Loucy (cell line): ENCODE data around the gene STON2.

Experiments used
- H2AFZ ChIP-seq: fragments of 200-600 bp; sonication (generic); 2 replicates; pipeline ENCODE4 v1.6.0; 2016; ENCODE audit warnings: antibody characterized with exemption, mild to moderate bottlenecking, low read length, moderate library complexity
- H3F3A ChIP-seq: fragments of 200-600 bp; 2 replicates; pipeline ENCODE4 v1.6.0; 2016; ENCODE audit warnings: antibody characterized with exemption, low read depth, mild to moderate bottlenecking
- H3K27me3 ChIP-seq: fragments of 200-600 bp; sonication (generic); 2 replicates; pipeline ENCODE4 v1.6.1; 2014; ENCODE audit warnings: low read length, mild to moderate bottlenecking; ENCODE audit not compliant: insufficient read depth, poor library complexity, severe bottlenecking
- H3K36me3 ChIP-seq: fragments of 200-600 bp; sonication (generic); 2 replicates; pipeline ENCODE4 v1.6.1; 2016; ENCODE audit warnings: low read length; ENCODE audit not compliant: insufficient read depth
- H3K4me1 ChIP-seq: fragments of 200-600 bp; sonication (generic); 2 replicates; pipeline ENCODE4 v1.5.1; 2014; ENCODE audit warnings: low read length, mild to moderate bottlenecking; ENCODE audit not compliant: insufficient read depth, poor library complexity, severe bottlenecking
- H3K4me2 ChIP-seq: fragments of 200-600 bp; sonication (generic); 2 replicates; pipeline ENCODE4 v1.6.0; 2014; ENCODE audit warnings: antibody characterized with exemption, low read length, low read depth, mild to moderate bottlenecking; ENCODE audit not compliant: poor library complexity, severe bottlenecking
- H3K4me3 ChIP-seq: fragments of 200-600 bp; sonication (generic); 2 replicates; pipeline ENCODE4 v1.5.1; 2014; ENCODE audit warnings: low read length, mild to moderate bottlenecking, mixed read lengths; ENCODE audit not compliant: poor library complexity, severe bottlenecking
- H3K79me2 ChIP-seq: fragments of 200-600 bp; sonication (generic); 2 replicates; pipeline ENCODE4 v1.6.1; 2014; ENCODE audit warnings: low read length; ENCODE audit not compliant: insufficient read depth
- H3K9ac ChIP-seq: fragments of 200-600 bp; sonication (generic); 2 replicates; pipeline ENCODE4 v1.6.0; 2014; ENCODE audit warnings: mild to moderate bottlenecking, low read depth, low read length, moderate library complexity; ENCODE audit not compliant: poor library complexity, severe bottlenecking
- H3K9me2 ChIP-seq: fragments of 200-600 bp; sonication (generic); replicated peaks from 2 replicates; pipeline ENCODE4 v1.6.1; 2016; ENCODE audit warnings: low read depth, low read length, mixed read lengths
- H3K9me3 ChIP-seq: fragments of 200-600 bp; sonication (generic); 2 replicates; pipeline ENCODE4 v1.6.1; 2014; ENCODE audit warnings: mild to moderate bottlenecking, antibody characterized with exemption, low read length, low read depth; ENCODE audit not compliant: insufficient read depth
- H4K20me1 ChIP-seq: fragments of 200-600 bp; sonication (generic); 2 replicates; pipeline ENCODE4 v1.6.0; 2014; ENCODE audit warnings: antibody characterized with exemption, low read length, mild to moderate bottlenecking; ENCODE audit not compliant: insufficient read depth, poor library complexity, severe bottlenecking
- EZH2phosphoT487 ChIP-seq: fragments of 200-600 bp; IDR thresholded peaks from 2 replicates; pipeline ENCODE4 v1.6.1; 2018; ENCODE audit warnings: antibody characterized with exemption, mild to moderate bottlenecking, moderate library complexity, borderline replicate concordance
- TF ChIP-seq, protein P1 (sequence below): fragments of 200-600 bp; sonication (generic); conservative IDR thresholded peaks from 2 replicates; pipeline ENCODE4 v1.5.1; 2014; ENCODE audit warnings: mild to moderate bottlenecking, antibody characterized with exemption, low read length

Gene STON2

DNA sequence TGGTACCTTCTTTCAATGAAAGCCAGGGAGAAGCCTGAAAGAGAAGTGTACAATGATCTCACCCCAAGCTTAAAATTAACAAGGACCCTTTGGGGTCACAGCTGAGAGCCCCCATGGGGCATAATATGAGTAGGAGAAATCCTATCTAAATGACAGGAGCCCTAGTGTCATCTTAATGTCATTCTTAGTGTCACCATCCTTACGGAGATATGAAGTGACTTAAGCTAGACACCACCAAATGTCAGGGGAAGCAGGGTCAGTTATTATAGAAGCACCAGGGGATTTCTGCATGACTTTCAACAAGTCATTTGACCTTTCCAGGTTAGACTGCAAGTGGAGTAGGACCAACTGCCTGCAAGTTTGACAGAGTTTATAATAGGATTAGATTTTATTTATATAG lies 28.9 kb upstream of the STON2 start:
- TF ChIP-seq, protein P1, sequence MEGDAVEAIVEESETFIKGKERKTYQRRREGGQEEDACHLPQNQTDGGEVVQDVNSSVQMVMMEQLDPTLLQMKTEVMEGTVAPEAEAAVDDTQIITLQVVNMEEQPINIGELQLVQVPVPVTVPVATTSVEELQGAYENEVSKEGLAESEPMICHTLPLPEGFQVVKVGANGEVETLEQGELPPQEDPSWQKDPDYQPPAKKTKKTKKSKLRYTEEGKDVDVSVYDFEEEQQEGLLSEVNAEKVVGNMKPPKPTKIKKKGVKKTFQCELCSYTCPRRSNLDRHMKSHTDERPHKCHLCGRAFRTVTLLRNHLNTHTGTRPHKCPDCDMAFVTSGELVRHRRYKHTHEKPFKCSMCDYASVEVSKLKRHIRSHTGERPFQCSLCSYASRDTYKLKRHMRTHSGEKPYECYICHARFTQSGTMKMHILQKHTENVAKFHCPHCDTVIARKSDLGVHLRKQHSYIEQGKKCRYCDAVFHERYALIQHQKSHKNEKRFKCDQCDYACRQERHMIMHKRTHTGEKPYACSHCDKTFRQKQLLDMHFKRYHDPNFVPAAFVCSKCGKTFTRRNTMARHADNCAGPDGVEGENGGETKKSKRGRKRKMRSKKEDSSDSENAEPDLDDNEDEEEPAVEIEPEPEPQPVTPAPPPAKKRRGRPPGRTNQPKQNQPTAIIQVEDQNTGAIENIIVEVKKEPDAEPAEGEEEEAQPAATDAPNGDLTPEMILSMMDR: no peak
- no peak for TF ChIP-seq EZH2phosphoT487
- Histone ChIP-seq H3K4me1 (no peaks in the 10 kb centered on the region), H3K36me3 (no peaks in the 10 kb centered on the region), H3K4me2 (no peak overlapping the region), H3K4me3 (no peak overlapping the region), H3K9me3 (no peaks in the 10 kb centered on the region), H3K9ac (no peak overlapping the region), H3F3A (no peaks in the 10 kb centered on the region), H3K27me3 (peaks cover 5% of the 10 kb centered on the region), H4K20me1 (no peaks in the 10 kb centered on the region), H3K79me2 (no peaks in the 10 kb centered on the region), H3K9me2 (no peaks in the 10 kb centered on the region), H2AFZ (no peak overlapping the region)

DNA sequence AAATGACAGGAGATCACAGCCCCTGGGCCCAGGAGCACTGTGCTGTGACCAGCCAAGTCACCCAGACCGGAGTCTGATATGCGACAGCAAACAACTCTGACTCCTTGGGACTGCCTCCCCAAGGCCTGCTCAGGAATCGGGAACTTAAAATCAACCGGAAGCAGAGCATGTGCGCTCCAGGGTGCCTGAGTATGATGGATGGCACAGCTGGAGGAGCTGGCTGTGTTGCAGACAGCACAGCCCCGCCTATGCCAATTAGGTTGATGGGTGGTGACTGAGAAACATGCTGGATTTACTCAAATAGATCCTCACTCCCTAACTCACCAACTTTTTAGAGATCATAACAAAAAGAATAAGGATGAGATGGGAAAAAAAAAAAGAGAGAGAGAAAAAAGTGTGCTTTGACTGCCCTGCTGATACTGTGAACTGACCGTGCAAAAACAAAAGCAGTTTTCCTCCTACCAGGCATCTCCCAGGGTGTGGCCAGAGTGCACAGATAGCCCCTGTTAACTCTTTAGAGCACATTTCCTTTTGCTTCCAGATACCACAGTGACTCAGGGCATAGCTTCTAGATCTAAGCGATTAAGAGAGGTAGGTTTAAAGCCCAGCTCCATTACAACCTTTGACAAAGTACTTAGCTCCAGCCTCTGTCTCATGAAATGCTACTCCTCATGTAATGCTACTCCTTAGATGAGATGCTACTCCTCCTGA lies 27.4 kb upstream of the STON2 start:
- Histone ChIP-seq H2AFZ (no peak overlapping the region), H3K79me2 (no peaks in the 10 kb centered on the region), H3K4me2 (no peak overlapping the region), H3F3A (no peaks in the 10 kb centered on the region), H3K4me3 (no peak overlapping the region), H4K20me1 (no peaks in the 10 kb centered on the region), H3K9me3 (no peaks in the 10 kb centered on the region), H3K4me1 (no peaks in the 10 kb centered on the region), H3K9ac (no peak overlapping the region), H3K27me3 (no peaks in the 10 kb centered on the region), H3K36me3 (no peaks in the 10 kb centered on the region), H3K9me2 (no peaks in the 10 kb centered on the region)
- TF ChIP-seq EZH2phosphoT487: no peak
- TF ChIP-seq, protein P1: no peak

DNA sequence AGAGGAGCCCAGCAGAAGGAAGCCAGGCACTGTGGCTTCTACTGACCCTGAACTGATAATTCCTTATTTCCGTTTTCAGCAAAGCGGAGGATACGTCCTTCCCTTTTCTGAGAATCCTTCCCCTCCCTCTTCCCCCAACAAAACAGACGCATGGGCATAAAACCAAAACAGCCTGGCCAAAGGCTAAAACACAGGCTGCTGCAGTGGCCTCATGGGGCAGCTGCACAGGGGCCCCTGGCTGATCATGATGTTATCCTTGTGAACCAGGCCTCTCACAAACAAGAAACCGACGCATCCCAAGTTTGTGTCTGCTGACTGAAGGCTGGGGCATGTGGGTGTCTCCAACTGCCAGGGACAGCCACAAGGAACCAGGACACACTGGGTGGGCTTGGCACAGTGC lies 23.4 kb upstream of the STON2 start:
- H2AFZ ChIP-seq: no peak overlapping the region
- no peaks in the 10 kb centered on the region for H3F3A ChIP-seq
- no peaks in the 10 kb centered on the region for H3K27me3 ChIP-seq
- H3K4me3 ChIP-seq: no peak overlapping the region
- H3K9me2 ChIP-seq: no peaks in the 10 kb centered on the region
- no peak overlapping the region for H3K9ac ChIP-seq
- no peaks in the 10 kb centered on the region for H3K9me3 ChIP-seq
- H4K20me1 ChIP-seq: no peaks in the 10 kb centered on the region
- H3K79me2 ChIP-seq: no peaks in the 10 kb centered on the region
- TF ChIP-seq EZH2phosphoT487: no peak
- TF ChIP-seq, protein P1: no peak
- no peak overlapping the region for H3K4me2 ChIP-seq
- H3K4me1 ChIP-seq: no peaks in the 10 kb centered on the region
- H3K36me3 ChIP-seq: no peaks in the 10 kb centered on the region
